Astrocyte (in vitro differentiated cells and primary cell): Measurements from ENCODE around the gene SLCO3A1.

ENCODE experiments used
- EZH2 ChIP-seq: IDR thresholded peaks from 2 replicates; pipeline ENCODE4 v1.6.1; 2012; ENCODE audit warnings: mild to moderate bottlenecking, low read length, inconsistent platforms; ENCODE audit not compliant: insufficient read depth
- TF ChIP-seq, protein P1 (sequence below): IDR thresholded peaks from 2 replicates; pipeline ENCODE4 v1.5.1; 2011; ENCODE audit warnings: low read depth, mild to moderate bottlenecking, inconsistent platforms, low read length, moderate library complexity; ENCODE audit not compliant: insufficient read depth

DNA sequence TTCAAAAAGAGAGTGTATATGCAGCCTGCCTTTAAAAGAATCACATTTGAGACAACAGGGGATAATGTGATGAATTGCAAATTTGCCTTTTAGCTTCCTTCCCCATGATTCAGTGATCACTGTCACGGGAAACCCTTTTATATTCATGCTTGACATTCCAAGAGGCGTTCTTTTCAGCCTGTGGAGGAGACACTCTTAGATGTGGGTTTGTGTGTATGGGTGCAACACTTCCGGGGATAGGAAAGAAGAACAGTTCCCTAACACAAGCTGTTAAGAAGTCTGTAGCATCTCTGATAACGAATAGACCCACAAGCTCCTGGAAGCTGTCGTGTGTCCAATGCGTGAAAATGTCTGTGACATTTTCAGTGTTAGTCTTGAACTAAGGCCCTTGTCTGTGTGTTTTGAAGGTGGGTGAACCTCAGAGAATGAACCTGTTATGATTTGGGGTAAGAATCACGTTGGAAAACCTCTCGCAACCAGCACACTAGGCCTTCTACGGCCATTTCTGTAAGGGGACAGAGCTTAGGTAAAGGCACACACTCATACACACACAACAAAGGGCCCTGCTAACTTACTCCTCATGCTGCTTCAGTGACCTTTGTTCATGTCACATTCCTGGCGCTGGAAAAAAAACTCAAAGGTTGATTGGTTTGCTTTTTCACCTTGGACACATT is 311.0 kb downstream of the SLCO3A1 start:
- TF ChIP-seq, protein P1, sequence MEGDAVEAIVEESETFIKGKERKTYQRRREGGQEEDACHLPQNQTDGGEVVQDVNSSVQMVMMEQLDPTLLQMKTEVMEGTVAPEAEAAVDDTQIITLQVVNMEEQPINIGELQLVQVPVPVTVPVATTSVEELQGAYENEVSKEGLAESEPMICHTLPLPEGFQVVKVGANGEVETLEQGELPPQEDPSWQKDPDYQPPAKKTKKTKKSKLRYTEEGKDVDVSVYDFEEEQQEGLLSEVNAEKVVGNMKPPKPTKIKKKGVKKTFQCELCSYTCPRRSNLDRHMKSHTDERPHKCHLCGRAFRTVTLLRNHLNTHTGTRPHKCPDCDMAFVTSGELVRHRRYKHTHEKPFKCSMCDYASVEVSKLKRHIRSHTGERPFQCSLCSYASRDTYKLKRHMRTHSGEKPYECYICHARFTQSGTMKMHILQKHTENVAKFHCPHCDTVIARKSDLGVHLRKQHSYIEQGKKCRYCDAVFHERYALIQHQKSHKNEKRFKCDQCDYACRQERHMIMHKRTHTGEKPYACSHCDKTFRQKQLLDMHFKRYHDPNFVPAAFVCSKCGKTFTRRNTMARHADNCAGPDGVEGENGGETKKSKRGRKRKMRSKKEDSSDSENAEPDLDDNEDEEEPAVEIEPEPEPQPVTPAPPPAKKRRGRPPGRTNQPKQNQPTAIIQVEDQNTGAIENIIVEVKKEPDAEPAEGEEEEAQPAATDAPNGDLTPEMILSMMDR: no peak
- no peak for TF ChIP-seq EZH2
